Measurements from ENCODE around the gene AGMO.

Gene AGMO

DNA sequence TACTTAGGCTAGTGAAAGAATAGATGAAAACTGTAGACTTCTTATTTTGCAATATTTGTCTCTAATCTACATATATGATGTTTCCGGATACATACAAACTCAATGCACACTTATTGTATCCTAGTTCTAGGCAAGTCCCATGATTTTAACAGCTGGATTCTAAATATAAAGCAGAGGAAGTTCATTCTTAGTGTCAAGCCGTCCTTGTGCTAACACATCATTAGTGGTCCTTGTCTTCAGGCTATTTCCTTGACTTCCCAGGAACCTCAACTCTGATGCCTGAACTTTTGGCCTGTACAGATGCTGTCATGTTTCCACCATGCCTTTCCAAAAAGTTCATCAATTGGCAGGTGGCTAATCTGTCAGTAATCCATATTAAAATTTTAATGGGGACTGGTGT, 357.4 kb downstream of the AGMO start:
- H3K27me3 ChIP-seq (ENCODE audit: control insufficient read depth, insufficient read depth, low read length): no peaks in the 10 kb centered on the region
- no peak overlapping the region for H3K4me3 ChIP-seq (ENCODE audit: low read length)
- H3K36me3 ChIP-seq (ENCODE audit: insufficient read depth, low read length): no peaks in the 10 kb centered on the region
- no peak overlapping the region for H3K9ac ChIP-seq (ENCODE audit: low read depth, low read length)
- no peaks in the 10 kb centered on the region for H3K9me3 ChIP-seq (replicated peaks; ENCODE audit: low read length)
- no peak overlapping the region for H3K4me2 ChIP-seq (ENCODE audit: low read length)
- H3K4me1 ChIP-seq (ENCODE audit: control insufficient read depth, insufficient read depth, low read length): no peaks in the 10 kb centered on the region

DNA sequence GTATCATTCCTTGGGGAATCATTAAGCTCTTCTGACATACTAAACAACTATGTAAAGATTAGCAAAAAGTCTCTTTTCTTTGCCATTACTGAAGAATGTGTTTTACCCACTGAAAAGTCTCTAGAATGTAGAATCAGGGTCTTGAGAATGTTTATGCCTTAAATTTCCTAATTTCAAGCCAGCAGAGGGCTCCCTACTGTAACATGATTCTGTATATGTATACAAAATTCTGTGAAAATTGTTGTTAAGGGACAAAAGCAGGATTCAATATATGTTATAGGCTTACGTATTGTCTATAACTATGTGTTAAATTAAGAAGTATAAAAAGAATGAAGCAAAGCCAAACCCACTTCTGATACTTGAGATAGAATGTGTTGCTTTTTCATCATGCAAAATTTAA, 362.3 kb downstream of the AGMO start:
- no peak overlapping the region for H3K4me2 ChIP-seq (ENCODE audit: low read length)
- H3K9me3 ChIP-seq (replicated peaks; ENCODE audit: low read length): no peaks in the 10 kb centered on the region
- H3K36me3 ChIP-seq (ENCODE audit: insufficient read depth, low read length): no peaks in the 10 kb centered on the region
- H3K27me3 ChIP-seq (ENCODE audit: control insufficient read depth, insufficient read depth, low read length): no peaks in the 10 kb centered on the region
- H3K4me3 ChIP-seq (ENCODE audit: low read length): no peak overlapping the region
- no peak overlapping the region for H3K9ac ChIP-seq (ENCODE audit: low read depth, low read length)
- peaks cover 12% of the 10 kb centered on the region for H3K4me1 ChIP-seq (ENCODE audit: control insufficient read depth, insufficient read depth, low read length)

DNA sequence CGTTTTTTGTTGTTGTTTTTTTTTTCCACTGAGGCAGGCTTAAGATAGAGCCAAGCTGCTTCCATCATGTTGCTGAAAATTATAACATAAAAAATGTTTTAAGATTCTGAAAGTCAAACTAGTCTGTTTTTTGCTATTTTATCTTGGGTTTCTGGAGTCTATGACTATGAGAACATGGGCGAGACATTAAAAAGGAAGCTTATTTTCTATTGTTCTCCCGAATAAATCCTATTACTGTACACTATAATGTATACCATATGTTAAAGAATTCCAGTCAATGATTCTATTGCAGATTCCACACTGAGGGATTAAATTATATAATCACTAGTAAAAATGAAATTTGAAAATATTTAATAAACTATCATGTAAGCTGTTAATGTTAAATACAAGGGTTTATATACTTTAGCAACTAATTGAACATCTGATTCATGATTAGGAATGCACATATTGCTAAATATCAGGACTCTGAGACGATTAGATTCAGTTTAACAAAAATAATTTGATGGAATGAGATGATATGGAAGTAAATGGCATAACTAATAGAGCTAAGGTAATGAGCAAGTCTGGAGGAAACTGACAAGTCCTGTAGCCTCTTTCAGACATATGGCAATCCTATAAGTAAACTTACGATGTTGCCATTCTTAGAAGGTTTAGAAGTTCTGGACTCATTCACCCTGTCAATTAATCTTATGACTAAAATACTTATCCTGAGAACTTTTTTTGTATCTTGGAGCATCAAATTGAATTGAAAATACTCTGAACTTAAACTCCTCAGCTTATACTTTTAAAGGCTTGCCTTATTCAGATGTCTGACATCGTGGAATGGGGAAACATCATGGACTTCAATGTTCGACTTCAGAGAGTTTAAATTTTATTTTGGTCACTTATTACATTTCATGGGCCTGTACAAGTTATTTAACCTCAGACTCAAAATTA, 364.5 kb downstream of the AGMO start:
- Histone ChIP-seq H3K4me2 (ENCODE audit: low read length) (no peak overlapping the region), H3K27me3 (ENCODE audit: control insufficient read depth, insufficient read depth, low read length) (no peaks in the 10 kb centered on the region), H3K36me3 (ENCODE audit: insufficient read depth, low read length) (no peaks in the 10 kb centered on the region), H3K9ac (ENCODE audit: low read depth, low read length) (no peak overlapping the region), H3K4me3 (ENCODE audit: low read length) (no peak overlapping the region), H3K9me3 (replicated peaks; ENCODE audit: low read length) (no peaks in the 10 kb centered on the region), H3K4me1 (ENCODE audit: control insufficient read depth, insufficient read depth, low read length) (peaks cover 12% of the 10 kb centered on the region)

DNA sequence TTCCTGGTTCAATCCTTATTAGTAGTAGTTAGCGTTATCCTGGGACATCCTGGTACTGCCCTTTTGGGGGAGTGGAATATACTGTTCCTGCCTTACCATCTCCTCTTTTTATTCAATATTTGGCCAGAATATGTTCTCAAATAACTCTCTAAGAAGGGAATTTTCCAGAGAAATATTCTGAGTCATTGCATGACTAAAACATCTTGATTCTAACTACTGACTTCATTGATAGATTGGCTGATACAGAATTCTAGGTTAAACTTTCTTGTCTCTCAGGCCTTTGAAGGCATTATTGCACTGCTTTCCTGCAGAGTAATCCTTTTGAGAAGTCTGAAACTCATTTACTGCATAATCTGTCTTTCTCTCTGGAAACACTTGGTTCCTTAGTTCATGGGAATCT, 383.8 kb downstream of the AGMO start:
- Histone ChIP-seq H3K27me3 (ENCODE audit: control insufficient read depth, insufficient read depth, low read length) (no peaks in the 10 kb centered on the region), H3K36me3 (ENCODE audit: insufficient read depth, low read length) (no peaks in the 10 kb centered on the region), H3K9me3 (replicated peaks; ENCODE audit: low read length) (no peaks in the 10 kb centered on the region), H3K4me2 (ENCODE audit: low read length) (no peak overlapping the region), H3K9ac (ENCODE audit: low read depth, low read length) (no peak overlapping the region), H3K4me1 (ENCODE audit: control insufficient read depth, insufficient read depth, low read length) (peaks cover 11% of the 10 kb centered on the region), H3K4me3 (ENCODE audit: low read length) (no peak overlapping the region)

DNA sequence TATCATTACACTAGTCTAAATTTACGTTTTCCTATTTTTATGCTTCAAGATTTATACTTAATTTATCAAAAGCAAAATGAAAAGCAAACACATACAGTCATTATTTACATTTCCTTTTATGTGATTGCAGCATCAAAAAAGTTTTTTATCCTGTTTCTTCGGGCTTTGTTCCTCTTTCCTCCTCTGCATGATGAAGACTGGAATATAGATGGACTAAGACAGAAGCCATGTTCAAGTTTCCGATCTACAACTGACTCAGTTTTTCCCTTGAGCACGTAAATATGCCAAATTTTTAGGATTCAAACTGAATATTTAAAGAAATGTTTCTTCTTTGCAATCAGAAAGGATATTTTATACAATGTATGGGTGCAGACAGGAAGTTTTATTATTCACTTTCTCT, 385.7 kb downstream of the AGMO start:
- no peak overlapping the region for H3K9ac ChIP-seq (ENCODE audit: low read depth, low read length)
- no peak overlapping the region for H3K4me3 ChIP-seq (ENCODE audit: low read length)
- H3K4me2 ChIP-seq (ENCODE audit: low read length): no peak overlapping the region
- peaks cover 11% of the 10 kb centered on the region for H3K4me1 ChIP-seq (ENCODE audit: control insufficient read depth, insufficient read depth, low read length)
- H3K9me3 ChIP-seq (replicated peaks; ENCODE audit: low read length): no peaks in the 10 kb centered on the region
- no peaks in the 10 kb centered on the region for H3K27me3 ChIP-seq (ENCODE audit: control insufficient read depth, insufficient read depth, low read length)
- H3K36me3 ChIP-seq (ENCODE audit: insufficient read depth, low read length): no peaks in the 10 kb centered on the region

DNA sequence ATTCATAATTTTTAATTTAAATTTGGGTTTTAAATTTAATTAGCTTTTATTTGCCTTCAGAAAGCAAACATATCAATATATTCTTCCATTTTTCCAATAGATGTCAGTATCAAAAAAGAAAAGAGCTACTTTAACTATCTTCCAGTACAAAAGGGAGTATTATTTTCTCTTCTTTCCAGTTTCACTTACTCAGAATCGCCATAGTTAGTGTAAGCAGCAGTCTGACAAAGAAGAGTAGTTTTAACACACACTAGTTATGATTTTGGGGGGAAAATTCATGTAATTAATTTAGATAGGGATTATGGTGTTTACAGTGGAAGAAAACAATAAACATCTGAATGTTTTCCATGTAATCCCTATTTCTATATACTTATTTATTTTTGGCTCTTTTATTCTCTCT, 386.7 kb downstream of the AGMO start:
- H3K4me3 ChIP-seq (ENCODE audit: low read length): no peak overlapping the region
- H3K36me3 ChIP-seq (ENCODE audit: insufficient read depth, low read length): no peaks in the 10 kb centered on the region
- peaks cover 11% of the 10 kb centered on the region for H3K4me1 ChIP-seq (ENCODE audit: control insufficient read depth, insufficient read depth, low read length)
- H3K27me3 ChIP-seq (ENCODE audit: control insufficient read depth, insufficient read depth, low read length): no peaks in the 10 kb centered on the region
- H3K9ac ChIP-seq (ENCODE audit: low read depth, low read length): no peak overlapping the region
- H3K9me3 ChIP-seq (replicated peaks; ENCODE audit: low read length): no peaks in the 10 kb centered on the region
- no peak overlapping the region for H3K4me2 ChIP-seq (ENCODE audit: low read length)

DNA sequence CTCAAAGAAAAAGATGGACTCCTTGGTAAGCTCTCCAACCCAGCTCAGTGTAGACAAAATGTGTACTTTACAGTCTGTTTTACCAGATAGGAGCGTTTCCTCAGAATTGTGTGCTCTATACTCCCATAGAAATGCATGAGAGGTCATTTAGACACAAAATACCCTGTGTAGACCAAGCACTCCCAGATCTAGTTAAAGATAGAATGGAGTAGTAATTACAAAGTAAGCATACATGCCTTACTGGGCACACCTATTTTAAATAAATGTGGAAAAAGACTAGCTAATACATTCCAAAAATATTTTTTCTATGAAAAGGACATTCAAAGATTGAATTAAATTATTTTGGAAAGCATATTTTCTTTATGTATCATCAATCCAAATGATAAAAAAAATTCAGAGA, 387.3 kb downstream of the AGMO start:
- H3K36me3 ChIP-seq (ENCODE audit: insufficient read depth, low read length): no peaks in the 10 kb centered on the region
- H3K4me3 ChIP-seq (ENCODE audit: low read length): no peak overlapping the region
- H3K4me2 ChIP-seq (ENCODE audit: low read length): no peak overlapping the region
- H3K9me3 ChIP-seq (replicated peaks; ENCODE audit: low read length): no peaks in the 10 kb centered on the region
- H3K9ac ChIP-seq (ENCODE audit: low read depth, low read length): no peak overlapping the region
- no peaks in the 10 kb centered on the region for H3K27me3 ChIP-seq (ENCODE audit: control insufficient read depth, insufficient read depth, low read length)
- H3K4me1 ChIP-seq (ENCODE audit: control insufficient read depth, insufficient read depth, low read length): peaks cover 11% of the 10 kb centered on the region

- Histone ChIP-seq H3K9ac (ENCODE audit: low read depth, low read length) (no peak overlapping the region), H3K27me3 (ENCODE audit: control insufficient read depth, insufficient read depth, low read length) (no peaks in the 10 kb centered on the region), H3K36me3 (ENCODE audit: insufficient read depth, low read length) (no peaks in the 10 kb centered on the region), H3K4me2 (ENCODE audit: low read length) (no peak overlapping the region), H3K4me3 (ENCODE audit: low read length) (no peak overlapping the region), H3K4me1 (ENCODE audit: control insufficient read depth, insufficient read depth, low read length) (no peaks in the 10 kb centered on the region), H3K9me3 (replicated peaks; ENCODE audit: low read length) (no peaks in the 10 kb centered on the region)
Measured at GRCh38 chr7:15168489-15168888, 393.3 kb downstream of the AGMO start.

DNA sequence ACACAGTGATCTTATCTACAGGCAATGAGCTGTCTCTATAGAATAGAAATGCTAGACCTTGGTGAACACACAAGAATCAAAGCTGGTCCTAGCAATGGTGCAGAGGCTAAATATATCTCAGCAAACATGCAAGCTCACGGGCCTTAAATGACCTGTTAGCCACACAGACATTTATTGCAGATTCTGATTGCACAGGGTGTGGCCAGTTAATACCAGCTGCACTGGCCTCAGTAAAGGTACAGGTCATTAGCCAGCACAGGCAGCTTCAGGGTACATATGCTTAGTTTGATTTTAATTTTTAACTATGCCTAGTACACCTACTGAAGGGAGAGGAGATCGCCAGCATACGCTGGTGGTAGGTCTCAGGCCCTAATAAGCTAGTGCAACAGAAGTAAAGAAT, 393.9 kb downstream of the AGMO start:
- H3K36me3 ChIP-seq (ENCODE audit: insufficient read depth, low read length): no peaks in the 10 kb centered on the region

DNA sequence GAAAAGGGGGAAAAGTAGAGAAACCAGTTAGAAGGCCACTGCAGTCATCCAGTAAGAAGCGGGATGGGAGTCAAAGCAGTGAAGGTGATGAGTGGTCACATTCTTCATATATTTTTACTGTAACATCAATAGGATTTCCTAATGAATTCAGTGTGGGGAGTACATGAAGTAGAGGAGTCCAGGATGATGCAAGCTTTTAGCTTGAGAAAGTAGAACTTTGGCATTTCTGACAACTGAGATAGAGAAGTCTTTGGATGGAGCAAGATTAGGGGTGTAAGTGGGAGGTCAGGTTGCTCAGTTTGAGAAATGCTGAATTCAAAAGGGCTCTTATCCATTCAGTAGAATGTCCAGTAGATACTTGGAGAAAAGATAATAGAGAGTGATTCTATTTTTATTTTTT, 395.2 kb downstream of the AGMO start:
- H3K9me3 ChIP-seq (replicated peaks; ENCODE audit: low read length): no peaks in the 10 kb centered on the region
- H3K36me3 ChIP-seq (ENCODE audit: insufficient read depth, low read length): no peaks in the 10 kb centered on the region
- no peaks in the 10 kb centered on the region for H3K4me1 ChIP-seq (ENCODE audit: control insufficient read depth, insufficient read depth, low read length)
- no peaks in the 10 kb centered on the region for H3K27me3 ChIP-seq (ENCODE audit: control insufficient read depth, insufficient read depth, low read length)
- no peak overlapping the region for H3K9ac ChIP-seq (ENCODE audit: low read depth, low read length)
- H3K4me3 ChIP-seq (ENCODE audit: low read length): no peak overlapping the region
- H3K4me2 ChIP-seq (ENCODE audit: low read length): no peak overlapping the region

More for the DNA sequence above, 393.9 kb downstream of the AGMO start:
- H3K9me3 ChIP-seq (replicated peaks; ENCODE audit: low read length): no peaks in the 10 kb centered on the region
- no peaks in the 10 kb centered on the region for H3K27me3 ChIP-seq (ENCODE audit: control insufficient read depth, insufficient read depth, low read length)
- no peak overlapping the region for H3K9ac ChIP-seq (ENCODE audit: low read depth, low read length)
- no peak overlapping the region for H3K4me2 ChIP-seq (ENCODE audit: low read length)
- H3K4me3 ChIP-seq (ENCODE audit: low read length): no peak overlapping the region
- no peaks in the 10 kb centered on the region for H3K4me1 ChIP-seq (ENCODE audit: control insufficient read depth, insufficient read depth, low read length)

- Histone ChIP-seq H3K4me1 (ENCODE audit: control insufficient read depth, insufficient read depth, low read length) (no peaks in the 10 kb centered on the region), H3K4me3 (ENCODE audit: low read length) (no peak overlapping the region), H3K4me2 (ENCODE audit: low read length) (no peak overlapping the region), H3K9me3 (replicated peaks; ENCODE audit: low read length) (no peaks in the 10 kb centered on the region), H3K27me3 (ENCODE audit: control insufficient read depth, insufficient read depth, low read length) (no peaks in the 10 kb centered on the region), H3K9ac (ENCODE audit: low read depth, low read length) (no peak overlapping the region), H3K36me3 (ENCODE audit: insufficient read depth, low read length) (no peaks in the 10 kb centered on the region)
Measured at GRCh38 chr7:15159261-15159660, 402.6 kb downstream of the AGMO start.

DNA sequence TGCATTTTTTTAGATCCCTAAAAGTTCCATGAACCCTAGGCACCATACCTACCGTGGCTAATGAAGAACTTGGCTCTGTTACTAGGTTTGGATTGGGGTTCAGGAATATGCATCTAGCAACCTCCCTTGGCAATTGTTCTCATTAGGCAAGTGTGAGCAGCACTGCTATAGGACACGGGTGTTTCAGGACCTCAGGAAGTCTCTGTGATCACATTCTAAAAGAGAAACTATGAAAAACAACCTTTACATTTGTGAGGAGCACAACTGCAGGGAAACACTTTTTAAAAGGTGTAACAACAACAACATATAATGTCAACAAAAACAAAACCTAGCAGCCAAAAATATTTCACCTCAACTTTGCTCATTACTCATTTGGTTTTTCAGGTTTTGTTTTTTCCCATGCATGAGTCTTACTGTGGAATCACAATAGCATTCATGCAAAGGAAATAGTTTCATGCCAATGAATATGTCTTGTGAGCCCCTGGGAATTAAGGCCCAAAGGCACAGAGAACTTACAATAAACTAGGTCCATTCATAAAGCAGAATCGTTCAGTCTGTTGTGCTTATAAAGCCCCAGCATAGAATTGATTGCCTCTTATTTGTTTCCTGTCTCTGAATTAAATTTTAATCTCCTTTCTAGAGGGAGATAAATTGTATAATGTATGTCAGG, 403.5 kb downstream of the AGMO start:
- H3K9me3 ChIP-seq (replicated peaks; ENCODE audit: low read length): no peaks in the 10 kb centered on the region
- no peaks in the 10 kb centered on the region for H3K36me3 ChIP-seq (ENCODE audit: insufficient read depth, low read length)
- no peak overlapping the region for H3K9ac ChIP-seq (ENCODE audit: low read depth, low read length)
- no peak overlapping the region for H3K4me2 ChIP-seq (ENCODE audit: low read length)
- H3K27me3 ChIP-seq (ENCODE audit: control insufficient read depth, insufficient read depth, low read length): no peaks in the 10 kb centered on the region
- H3K4me3 ChIP-seq (ENCODE audit: low read length): no peak overlapping the region
- no peaks in the 10 kb centered on the region for H3K4me1 ChIP-seq (ENCODE audit: control insufficient read depth, insufficient read depth, low read length)
